ENCODE measurements around the gene AKAP8.

DNA sequence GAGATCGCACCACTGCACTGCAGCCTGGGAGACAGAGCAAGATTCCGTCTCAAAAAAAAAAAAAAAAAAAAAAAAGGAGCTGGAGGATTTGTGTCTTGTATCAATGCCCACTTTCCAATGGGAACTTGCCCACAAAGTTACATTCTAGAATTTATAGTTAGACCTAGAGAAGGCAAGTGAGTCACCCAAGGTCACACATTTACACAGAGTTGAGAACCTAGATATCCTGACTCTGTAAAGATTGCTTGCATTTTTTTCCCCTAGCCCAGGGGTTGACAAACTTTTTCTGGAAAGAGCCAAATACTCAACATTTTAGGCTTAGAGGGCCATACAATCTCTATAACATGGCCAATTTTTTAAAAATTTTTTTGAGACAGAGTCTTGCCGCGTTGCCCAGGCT lies 39.5 kb downstream of the AKAP8 start:
- no peak for TF ChIP-seq RAD21 (IDR thresholded peaks at IDR 0.05; ENCODE audit: low read depth)
- TF ChIP-seq, protein P1, sequence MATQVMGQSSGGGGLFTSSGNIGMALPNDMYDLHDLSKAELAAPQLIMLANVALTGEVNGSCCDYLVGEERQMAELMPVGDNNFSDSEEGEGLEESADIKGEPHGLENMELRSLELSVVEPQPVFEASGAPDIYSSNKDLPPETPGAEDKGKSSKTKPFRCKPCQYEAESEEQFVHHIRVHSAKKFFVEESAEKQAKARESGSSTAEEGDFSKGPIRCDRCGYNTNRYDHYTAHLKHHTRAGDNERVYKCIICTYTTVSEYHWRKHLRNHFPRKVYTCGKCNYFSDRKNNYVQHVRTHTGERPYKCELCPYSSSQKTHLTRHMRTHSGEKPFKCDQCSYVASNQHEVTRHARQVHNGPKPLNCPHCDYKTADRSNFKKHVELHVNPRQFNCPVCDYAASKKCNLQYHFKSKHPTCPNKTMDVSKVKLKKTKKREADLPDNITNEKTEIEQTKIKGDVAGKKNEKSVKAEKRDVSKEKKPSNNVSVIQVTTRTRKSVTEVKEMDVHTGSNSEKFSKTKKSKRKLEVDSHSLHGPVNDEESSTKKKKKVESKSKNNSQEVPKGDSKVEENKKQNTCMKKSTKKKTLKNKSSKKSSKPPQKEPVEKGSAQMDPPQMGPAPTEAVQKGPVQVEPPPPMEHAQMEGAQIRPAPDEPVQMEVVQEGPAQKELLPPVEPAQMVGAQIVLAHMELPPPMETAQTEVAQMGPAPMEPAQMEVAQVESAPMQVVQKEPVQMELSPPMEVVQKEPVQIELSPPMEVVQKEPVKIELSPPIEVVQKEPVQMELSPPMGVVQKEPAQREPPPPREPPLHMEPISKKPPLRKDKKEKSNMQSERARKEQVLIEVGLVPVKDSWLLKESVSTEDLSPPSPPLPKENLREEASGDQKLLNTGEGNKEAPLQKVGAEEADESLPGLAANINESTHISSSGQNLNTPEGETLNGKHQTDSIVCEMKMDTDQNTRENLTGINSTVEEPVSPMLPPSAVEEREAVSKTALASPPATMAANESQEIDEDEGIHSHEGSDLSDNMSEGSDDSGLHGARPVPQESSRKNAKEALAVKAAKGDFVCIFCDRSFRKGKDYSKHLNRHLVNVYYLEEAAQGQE (IDR thresholded peaks at IDR 0.05; ENCODE audit: low read depth), result no peak
- no peak for TF ChIP-seq EP300 (IDR thresholded peaks at IDR 0.05; ENCODE audit: borderline replicate concordance)
- TF ChIP-seq TAF1 (IDR thresholded peaks at IDR 0.05; ENCODE audit: low read depth), result no peak
- TF ChIP-seq CEBPB (IDR thresholded peaks at IDR 0.05), result no peak
- no peak for TF ChIP-seq CREB1 (IDR thresholded peaks at IDR 0.05; ENCODE audit: low read depth)

All from Ishikawa (cell line).